ENCODE results near the gene KLHL29.

KLHL29 gene

GRCh38 chr2:23492337-23492675, 107.3 kb downstream of the KLHL29 start:
- Histone ChIP-seq H3K4me3 (ENCODE audit: low read depth in 1 of 2, low read length in 2 of 2) (no peak overlapping the region), H3K36me3 (ENCODE audit: insufficient read depth, low read length) (no peaks in the 10 kb centered on the region), H3K9ac (ENCODE audit: low read depth, low read length) (no peak overlapping the region), H3K27me3 (ENCODE audit: insufficient read depth, low read length, poor library complexity) (peaks cover 3% of the 10 kb centered on the region), H3K27ac (ENCODE audit: low read length) (no peak overlapping the region), H2AFZ (ENCODE audit: low read depth, low read length) (no peak overlapping the region), H3K4me1 (ENCODE audit: insufficient read depth, low read length) (peaks cover 17% of the 10 kb centered on the region), H4K20me1 (ENCODE audit: insufficient read depth, low read length) (peaks cover 37% of the 10 kb centered on the region), H3K79me2 (ENCODE audit: insufficient read depth, low read length) (no peaks in the 10 kb centered on the region), H3K9me3 (ENCODE audit: insufficient read depth, low read length, severe bottlenecking) (no peaks in the 10 kb centered on the region), H3K4me2 (ENCODE audit: insufficient read depth, low read length) (no peak overlapping the region)
- no peak for DNase-seq
- TF ChIP-seq EZH2 (IDR thresholded peaks at IDR 0.05; ENCODE audit: borderline replicate concordance, low read depth, low read length, severe bottlenecking), result no peak
- TF ChIP-seq, protein P1, sequence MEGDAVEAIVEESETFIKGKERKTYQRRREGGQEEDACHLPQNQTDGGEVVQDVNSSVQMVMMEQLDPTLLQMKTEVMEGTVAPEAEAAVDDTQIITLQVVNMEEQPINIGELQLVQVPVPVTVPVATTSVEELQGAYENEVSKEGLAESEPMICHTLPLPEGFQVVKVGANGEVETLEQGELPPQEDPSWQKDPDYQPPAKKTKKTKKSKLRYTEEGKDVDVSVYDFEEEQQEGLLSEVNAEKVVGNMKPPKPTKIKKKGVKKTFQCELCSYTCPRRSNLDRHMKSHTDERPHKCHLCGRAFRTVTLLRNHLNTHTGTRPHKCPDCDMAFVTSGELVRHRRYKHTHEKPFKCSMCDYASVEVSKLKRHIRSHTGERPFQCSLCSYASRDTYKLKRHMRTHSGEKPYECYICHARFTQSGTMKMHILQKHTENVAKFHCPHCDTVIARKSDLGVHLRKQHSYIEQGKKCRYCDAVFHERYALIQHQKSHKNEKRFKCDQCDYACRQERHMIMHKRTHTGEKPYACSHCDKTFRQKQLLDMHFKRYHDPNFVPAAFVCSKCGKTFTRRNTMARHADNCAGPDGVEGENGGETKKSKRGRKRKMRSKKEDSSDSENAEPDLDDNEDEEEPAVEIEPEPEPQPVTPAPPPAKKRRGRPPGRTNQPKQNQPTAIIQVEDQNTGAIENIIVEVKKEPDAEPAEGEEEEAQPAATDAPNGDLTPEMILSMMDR (IDR thresholded peaks at IDR 0.05; ENCODE audit: borderline replicate concordance, extremely low read depth, low read length, poor library complexity, severe bottlenecking), result no peak
- no peak for ATAC-seq (ENCODE audit: insufficient read depth, low read depth)

DNA sequence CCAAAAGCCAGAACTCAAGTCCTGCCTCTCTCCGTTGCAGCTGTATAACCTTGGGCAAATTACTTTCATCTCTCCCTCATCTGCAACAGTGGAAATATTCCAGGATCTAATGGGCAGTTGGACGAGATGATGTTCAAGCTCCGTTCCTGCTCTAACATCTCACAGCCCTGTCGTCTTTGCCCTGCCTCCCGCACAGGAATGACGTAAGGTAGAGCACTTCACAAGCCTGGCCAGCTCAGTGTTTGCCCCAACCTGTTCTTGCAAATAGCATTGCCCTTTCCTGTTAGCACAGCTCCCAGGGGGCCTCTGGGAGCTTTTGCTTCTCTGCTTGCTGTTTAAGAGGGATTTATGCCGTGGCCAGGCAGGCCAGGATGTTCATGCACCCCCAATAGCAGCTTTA, 107.9 kb downstream of the KLHL29 start:
- DNase-seq, result no peak
- Histone ChIP-seq H4K20me1 (ENCODE audit: insufficient read depth, low read length) (peaks cover 41% of the 10 kb centered on the region), H3K4me2 (ENCODE audit: insufficient read depth, low read length) (no peak overlapping the region), H3K4me1 (ENCODE audit: insufficient read depth, low read length) (peaks cover 19% of the 10 kb centered on the region), H3K79me2 (ENCODE audit: insufficient read depth, low read length) (no peaks in the 10 kb centered on the region), H2AFZ (ENCODE audit: low read depth, low read length) (no peak overlapping the region), H3K36me3 (ENCODE audit: insufficient read depth, low read length) (no peaks in the 10 kb centered on the region), H3K9ac (ENCODE audit: low read depth, low read length) (no peak overlapping the region), H3K9me3 (ENCODE audit: insufficient read depth, low read length, severe bottlenecking) (no peaks in the 10 kb centered on the region), H3K27ac (ENCODE audit: low read length) (no peak overlapping the region), H3K4me3 (ENCODE audit: low read depth in 1 of 2, low read length in 2 of 2) (no peak overlapping the region), H3K27me3 (ENCODE audit: insufficient read depth, low read length, poor library complexity) (peaks cover 8% of the 10 kb centered on the region)
- no peak for ATAC-seq (ENCODE audit: insufficient read depth, low read depth)
- TF ChIP-seq, protein P1 (IDR thresholded peaks at IDR 0.05; ENCODE audit: borderline replicate concordance, extremely low read depth, low read length, poor library complexity, severe bottlenecking), result no peak
- no peak for TF ChIP-seq EZH2 (IDR thresholded peaks at IDR 0.05; ENCODE audit: borderline replicate concordance, low read depth, low read length, severe bottlenecking)

- ATAC-seq (ENCODE audit: insufficient read depth, low read depth) (no peak), DNase-seq (no peak)
- no peaks in the 10 kb centered on the region for H3K79me2 ChIP-seq (ENCODE audit: insufficient read depth, low read length)
- TF ChIP-seq EZH2 (IDR thresholded peaks at IDR 0.05; ENCODE audit: borderline replicate concordance, low read depth, low read length, severe bottlenecking), result no peak
- TF ChIP-seq, protein P1 (IDR thresholded peaks at IDR 0.05; ENCODE audit: borderline replicate concordance, extremely low read depth, low read length, poor library complexity, severe bottlenecking), result no peak
- no peak overlapping the region for H3K4me3 ChIP-seq (ENCODE audit: low read depth in 1 of 2, low read length in 2 of 2)
- peaks cover 19% of the 10 kb centered on the region for H3K4me1 ChIP-seq (ENCODE audit: insufficient read depth, low read length)
- H3K36me3 ChIP-seq (ENCODE audit: insufficient read depth, low read length), result no peaks in the 10 kb centered on the region
- no peak overlapping the region for H3K4me2 ChIP-seq (ENCODE audit: insufficient read depth, low read length)
- peaks cover 14% of the 10 kb centered on the region for H3K27me3 ChIP-seq (ENCODE audit: insufficient read depth, low read length, poor library complexity)
- peaks cover 45% of the 10 kb centered on the region for H4K20me1 ChIP-seq (ENCODE audit: insufficient read depth, low read length)
- no peak overlapping the region for H3K27ac ChIP-seq (ENCODE audit: low read length)
- no peaks in the 10 kb centered on the region for H3K9me3 ChIP-seq (ENCODE audit: insufficient read depth, low read length, severe bottlenecking)
- no peak overlapping the region for H3K9ac ChIP-seq (ENCODE audit: low read depth, low read length)
- no peak overlapping the region for H2AFZ ChIP-seq (ENCODE audit: low read depth, low read length)
These were observed 108.9 kb downstream of the KLHL29 start for GRCh38 chr2:23493846-23494245.

DNA sequence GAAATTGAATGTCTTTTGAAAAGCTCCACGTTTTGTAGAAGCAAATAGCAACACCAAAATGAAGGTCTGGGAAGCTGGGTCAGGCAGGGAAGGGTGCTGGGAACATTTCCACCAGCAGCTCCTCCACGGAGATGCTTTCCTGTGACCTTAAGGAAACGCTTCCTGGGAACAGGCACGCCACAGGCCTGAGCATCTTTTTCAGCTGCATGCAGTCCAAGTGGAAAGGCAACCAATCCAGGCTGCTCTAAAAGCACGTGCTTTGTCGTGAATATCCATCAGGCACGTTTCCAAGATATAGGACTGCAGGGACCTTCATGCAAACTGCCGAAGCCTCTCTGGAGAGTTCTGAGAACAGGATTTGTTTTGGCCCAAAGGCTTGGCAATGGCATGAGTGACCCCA, 109.3 kb downstream of the KLHL29 start:
- DNase-seq (no peak), ATAC-seq (ENCODE audit: insufficient read depth, low read depth) (no peak)
- no peak overlapping the region for H3K27ac ChIP-seq (ENCODE audit: low read length)
- H3K4me2 ChIP-seq (ENCODE audit: insufficient read depth, low read length), result no peak overlapping the region
- H4K20me1 ChIP-seq (ENCODE audit: insufficient read depth, low read length), result peaks cover 49% of the 10 kb centered on the region
- H3K36me3 ChIP-seq (ENCODE audit: insufficient read depth, low read length), result no peaks in the 10 kb centered on the region
- H3K9ac ChIP-seq (ENCODE audit: low read depth, low read length), result no peak overlapping the region
- peaks cover 19% of the 10 kb centered on the region for H3K4me1 ChIP-seq (ENCODE audit: insufficient read depth, low read length)
- no peak overlapping the region for H3K4me3 ChIP-seq (ENCODE audit: low read depth in 1 of 2, low read length in 2 of 2)
- no peak overlapping the region for H2AFZ ChIP-seq (ENCODE audit: low read depth, low read length)
- TF ChIP-seq, protein P1 (IDR thresholded peaks at IDR 0.05; ENCODE audit: borderline replicate concordance, extremely low read depth, low read length, poor library complexity, severe bottlenecking), result no peak
- no peak for TF ChIP-seq EZH2 (IDR thresholded peaks at IDR 0.05; ENCODE audit: borderline replicate concordance, low read depth, low read length, severe bottlenecking)
- no peaks in the 10 kb centered on the region for H3K9me3 ChIP-seq (ENCODE audit: insufficient read depth, low read length, severe bottlenecking)
- H3K27me3 ChIP-seq (ENCODE audit: insufficient read depth, low read length, poor library complexity), result peaks cover 14% of the 10 kb centered on the region
- no peaks in the 10 kb centered on the region for H3K79me2 ChIP-seq (ENCODE audit: insufficient read depth, low read length)

All from DND-41 (cell line).